Measurements from ENCODE around the gene SVOPL. TPM values are rescaled to one million over a fixed set of nuclear protein-coding genes. Genes with fewer than 3 reads are reported as not detected.

The SVOPL gene
- total RNA-seq, 4 donors from 2014 or later, result not detected

DNA sequence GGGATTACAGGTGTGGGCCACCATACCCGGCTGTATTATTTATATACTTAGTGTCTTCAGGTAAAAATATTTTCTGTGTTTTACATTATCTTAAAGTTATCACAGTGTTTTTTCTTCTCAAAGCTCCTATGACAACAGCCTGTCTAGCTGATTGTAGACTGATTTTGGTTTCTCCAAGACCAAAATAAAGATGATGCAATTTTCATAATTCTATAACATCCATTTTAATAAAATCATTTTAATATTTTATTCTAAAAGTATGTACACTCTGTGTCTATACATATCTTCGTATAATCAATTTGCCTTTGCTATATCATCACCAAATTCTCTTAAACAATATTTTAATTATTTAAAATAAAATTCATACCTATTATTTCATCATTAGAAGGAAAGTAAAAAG is 132.5 kb downstream of the SVOPL start:
- ATAC-seq (ENCODE audit: low FRiP score), result no peak
- DNase-seq (ENCODE audit: low spot score), result no peak
- TF ChIP-seq CTCF (IDR thresholded peaks at IDR 0.05), result no peak

DNA sequence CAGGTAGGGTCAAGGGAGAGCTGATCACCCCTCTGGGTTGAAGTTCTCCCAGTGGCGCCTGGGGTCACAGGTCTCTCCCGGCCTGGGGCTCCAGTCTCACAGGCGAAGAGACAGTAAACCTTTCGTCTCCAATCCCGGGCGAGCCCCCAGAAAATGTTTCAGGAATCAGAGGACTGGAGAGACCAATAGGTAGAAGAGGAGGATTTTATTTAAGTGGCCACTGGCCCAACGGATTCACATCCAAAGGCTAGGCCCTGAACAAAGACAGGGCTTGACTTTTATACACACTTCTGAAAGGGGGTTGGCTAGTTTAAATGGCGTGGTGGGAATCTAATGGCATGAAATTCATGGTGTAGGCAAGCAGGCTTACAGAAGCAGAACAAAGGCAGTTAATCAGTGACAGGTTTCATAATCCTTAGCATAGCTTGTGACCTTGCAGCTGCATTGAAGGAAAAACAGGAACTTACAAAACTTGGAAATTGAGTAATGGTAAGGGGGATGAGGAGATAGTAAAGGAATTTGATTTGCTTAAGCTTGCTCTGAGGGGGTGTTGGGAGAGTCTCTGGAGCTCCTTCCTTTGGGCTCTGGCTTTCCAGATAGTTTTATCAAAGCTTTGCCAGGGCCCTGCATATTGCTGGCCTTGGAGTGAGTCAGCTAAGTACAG is 135.6 kb downstream of the SVOPL start:
- TF ChIP-seq CTCF (IDR thresholded peaks at IDR 0.05), result no peak
- no peak for DNase-seq (ENCODE audit: low spot score)
- ATAC-seq (ENCODE audit: low FRiP score), result no peak

DNA sequence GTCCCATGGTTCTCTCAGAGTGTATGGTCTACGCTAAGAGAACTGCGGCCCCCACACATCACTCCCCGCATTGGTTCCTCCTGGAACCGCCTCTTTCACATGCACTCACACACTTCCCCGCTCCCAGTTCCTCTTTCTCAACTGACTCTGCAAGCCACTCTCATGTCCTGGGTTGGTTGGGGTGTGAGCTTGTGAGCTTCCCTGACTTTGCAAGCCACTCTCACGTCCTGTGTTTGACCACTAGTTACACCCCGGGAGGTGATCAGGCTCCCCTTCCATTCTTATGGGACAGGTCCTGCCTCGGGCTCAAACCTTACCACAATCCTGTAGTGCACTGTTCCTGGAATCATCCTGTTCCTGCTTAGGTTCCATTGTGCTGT is 136.1 kb downstream of the SVOPL start:
- no peak for DNase-seq (ENCODE audit: low spot score)
- no peak for TF ChIP-seq CTCF (IDR thresholded peaks at IDR 0.05)
- no peak for ATAC-seq (ENCODE audit: low FRiP score)

GRCh38 chr7:138564365-138564764 is 136.8 kb downstream of the SVOPL start:
- ATAC-seq (ENCODE audit: low FRiP score) (no peak), DNase-seq (ENCODE audit: low spot score) (no peak)
- no peak for TF ChIP-seq CTCF (IDR thresholded peaks at IDR 0.05)

DNA sequence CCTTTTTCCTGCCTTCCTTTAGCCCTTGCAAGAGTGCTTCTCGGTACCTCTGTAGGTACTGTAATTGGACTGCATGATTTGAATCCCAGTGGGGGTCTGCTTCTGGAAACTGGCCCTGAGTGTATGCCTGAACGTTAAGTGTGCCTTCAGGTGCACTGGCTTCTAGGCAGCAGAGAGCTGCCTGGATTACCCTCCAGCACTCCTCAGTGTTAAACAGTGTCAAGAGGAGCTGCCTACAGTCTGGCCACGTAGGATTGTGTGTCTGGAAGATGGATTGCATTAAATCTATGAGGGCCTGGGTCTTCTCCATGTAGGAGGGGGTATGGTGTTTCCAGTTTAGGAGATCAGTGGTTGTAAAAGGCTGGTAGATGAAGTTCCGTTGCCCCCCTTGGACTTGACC is 137.4 kb downstream of the SVOPL start:
- TF ChIP-seq CTCF (IDR thresholded peaks at IDR 0.05), result no peak
- ATAC-seq (ENCODE audit: low FRiP score) (no peak), DNase-seq (ENCODE audit: low spot score) (no peak)

DNA sequence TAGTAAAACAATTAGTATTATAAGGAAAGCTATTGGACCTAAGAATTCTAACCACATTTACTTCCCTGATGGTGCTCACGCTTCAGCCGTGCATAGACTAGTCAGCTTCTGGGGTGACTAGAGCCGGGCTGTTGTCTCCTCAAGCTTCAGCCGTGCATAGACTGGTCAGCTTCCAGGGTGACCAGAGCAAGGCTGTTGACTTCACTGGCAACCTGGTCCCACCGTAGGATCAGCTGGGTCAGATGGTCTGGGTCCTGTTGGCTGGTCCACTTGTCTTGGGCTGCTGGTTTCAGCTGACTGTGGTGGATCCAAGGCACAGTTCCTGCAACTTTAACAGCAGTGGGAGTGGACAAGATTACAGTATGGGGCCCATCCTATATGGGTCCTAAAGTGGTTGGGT is 141.7 kb downstream of the SVOPL start:
- DNase-seq (ENCODE audit: low spot score), result no peak
- ATAC-seq (ENCODE audit: low FRiP score), result no peak
- no peak for TF ChIP-seq CTCF (IDR thresholded peaks at IDR 0.05)

- no peak for DNase-seq (ENCODE audit: low spot score)
- no peak for TF ChIP-seq CTCF (IDR thresholded peaks at IDR 0.05)
- ATAC-seq (ENCODE audit: low FRiP score), result no peak
Measured at GRCh38 chr7:138556771-138557484, 144.2 kb downstream of the SVOPL start.

Data from omental fat pad (tissue), 4 donors.